ENCODE results near the gene JPT2. TPM values are rescaled to one million over a fixed set of nuclear protein-coding genes. Genes with fewer than 3 reads are reported as not detected.

Gene JPT2
- total RNA-seq, 2 donors from 2014 or later = 56.6 to 75.3 TPM

GRCh38 chr16:1633310-1633709 lies 44.8 kb upstream of the JPT2 start:
- H3K4me1 ChIP-seq (replicated peaks) = peaks cover 6% of the 10 kb centered on the region
- no peaks in the 10 kb centered on the region for H3K9me3 ChIP-seq
- H3K27me3 ChIP-seq (replicated peaks; ENCODE audit: insufficient read depth) = no peaks in the 10 kb centered on the region
- no peak overlapping the region for H3K27ac ChIP-seq
- H3K4me3 ChIP-seq = no peak overlapping the region
- intact Hi-C loops (cut with DNase I) = no loop called here
- TF ChIP-seq POLR2A (IDR thresholded peaks at IDR 0.05) (no peak), CTCF (IDR thresholded peaks at IDR 0.05) (no peak), POLR2AphosphoS5 (IDR thresholded peaks at IDR 0.05) (no peak)
- peaks cover 3 to 17% of the 10 kb centered on the region in 2 donors for H3K36me3 ChIP-seq
- WGBS = 91% methylated on average over 12 of the region's 12 CpGs
- DNase-seq (ENCODE audit: low spot score) = no peak

GRCh38 chr16:1634541-1634940 lies 43.5 kb upstream of the JPT2 start:
- no peak for DNase-seq (ENCODE audit: low spot score)
- no peaks in the 10 kb centered on the region for H3K9me3 ChIP-seq
- H3K27me3 ChIP-seq (replicated peaks; ENCODE audit: insufficient read depth) = no peaks in the 10 kb centered on the region
- H3K4me3 ChIP-seq = no peak overlapping the region
- peaks cover 6% of the 10 kb centered on the region for H3K4me1 ChIP-seq (replicated peaks)
- intact Hi-C loops (cut with DNase I) = no loop called here
- no peak overlapping the region for H3K27ac ChIP-seq
- peaks cover 9 to 27% of the 10 kb centered on the region in 2 donors for H3K36me3 ChIP-seq
- 96% methylated on average over 12 of the region's 12 CpGs for WGBS
- no peak for TF ChIP-seq POLR2AphosphoS5 (IDR thresholded peaks at IDR 0.05)
- TF ChIP-seq POLR2A (IDR thresholded peaks at IDR 0.05) = no peak
- no peak for TF ChIP-seq CTCF (IDR thresholded peaks at IDR 0.05)

- 93% methylated on average over 13 of the region's 13 CpGs for WGBS
- intact Hi-C loops (cut with DNase I) = no loop called here
- Histone ChIP-seq H3K27ac (no peak overlapping the region), H3K9me3 (no peaks in the 10 kb centered on the region), H3K36me3 (peaks cover 9 to 27% of the 10 kb centered on the region in 2 donors), H3K4me1 (replicated peaks) (peaks cover 6% of the 10 kb centered on the region), H3K27me3 (replicated peaks; ENCODE audit: insufficient read depth) (no peaks in the 10 kb centered on the region), H3K4me3 (no peak overlapping the region)
- DNase-seq (ENCODE audit: low spot score) = no peak
- no peak for TF ChIP-seq CTCF (IDR thresholded peaks at IDR 0.05)
- TF ChIP-seq POLR2A (IDR thresholded peaks at IDR 0.05) = no peak
- TF ChIP-seq POLR2AphosphoS5 (IDR thresholded peaks at IDR 0.05) = no peak
These were observed 43.0 kb upstream of the JPT2 start for GRCh38 chr16:1635070-1635469.

GRCh38 chr16:1637526-1637925 lies 40.6 kb upstream of the JPT2 start:
- no peaks in the 10 kb centered on the region for H3K4me1 ChIP-seq (replicated peaks)
- no peak overlapping the region for H3K27ac ChIP-seq
- intact Hi-C loops (cut with DNase I) = no loop called here
- DNase-seq (ENCODE audit: low spot score) = no peak
- peaks cover 9 to 34% of the 10 kb centered on the region in 2 donors for H3K36me3 ChIP-seq
- no peaks in the 10 kb centered on the region for H3K9me3 ChIP-seq
- H3K27me3 ChIP-seq (replicated peaks; ENCODE audit: insufficient read depth) = no peaks in the 10 kb centered on the region
- 91% methylated on average over 11 of the region's 11 CpGs for WGBS
- TF ChIP-seq POLR2AphosphoS5 (IDR thresholded peaks at IDR 0.05) = no peak
- no peak for TF ChIP-seq POLR2A (IDR thresholded peaks at IDR 0.05)
- no peak for TF ChIP-seq CTCF (IDR thresholded peaks at IDR 0.05)
- no peak overlapping the region for H3K4me3 ChIP-seq

- peaks cover 9 to 26% of the 10 kb centered on the region in 2 donors for H3K36me3 ChIP-seq
- intact Hi-C loops (cut with DNase I) = no loop called here
- TF ChIP-seq CTCF (IDR thresholded peaks at IDR 0.05) (no peak), POLR2A (IDR thresholded peaks at IDR 0.05) (no peak), POLR2AphosphoS5 (IDR thresholded peaks at IDR 0.05) (no peak)
- no peak for DNase-seq (ENCODE audit: low spot score)
- no peak overlapping the region for H3K27ac ChIP-seq
- H3K9me3 ChIP-seq = no peaks in the 10 kb centered on the region
- WGBS = 86% methylated on average over 8 of the region's 8 CpGs
- H3K4me1 ChIP-seq (replicated peaks) = no peaks in the 10 kb centered on the region
- no peak overlapping the region for H3K4me3 ChIP-seq
- H3K27me3 ChIP-seq (replicated peaks; ENCODE audit: insufficient read depth) = no peaks in the 10 kb centered on the region
These were observed 39.3 kb upstream of the JPT2 start for GRCh38 chr16:1638757-1639156.

Data from prostate gland (tissue), 2 donors.